B cell (primary cell): Measurements from ENCODE around the gene CEMIP. TPM values are rescaled to one million over a fixed set of nuclear protein-coding genes. Genes with fewer than 3 reads are reported as not detected.

ENCODE experiments used
- ATAC-seq: fragments of 200-7000 bp; cut with Tn5 transposase; one replicate; pipeline ENCODE4 v1.10.0; 2021; ENCODE audit warnings: low read depth, mild to moderate bottlenecking, moderate number of reproducible peaks, moderate library complexity
- CTCF ChIA-PET: fragments of 350-600 bp; sonication (Branson Sonifier 250); formaldehyde crosslinking; loops from one replicate; lab custom pipeline; 2021; ENCODE audit warnings: antibody characterized with exemption, inconsistent platforms; lab: Charles Lee
- POLR2A ChIA-PET: fragments of 350-600 bp; sonication (Branson Sonifier 250); formaldehyde crosslinking; loops from one replicate; lab custom pipeline; 2021; ENCODE audit warnings: antibody characterized with exemption; lab: Charles Lee
- DNase-seq: peaks from one replicate; pipeline ENCODE4 v3.0.0; 2013
- H2AFZ ChIP-seq: 2 replicates; pipeline ENCODE4 v1.6.1; 2012; ENCODE audit warnings: mild to moderate bottlenecking, low read depth, low read length; ENCODE audit not compliant: insufficient read depth, poor library complexity, severe bottlenecking
- H3K27ac ChIP-seq, 2 donors: 1 replicate in 1 of 2; 2 replicates in 1 of 2; pipeline ENCODE4 v1.5.1; 2012 to 2013; ENCODE audit warnings: low read length in 2 of 2, mild to moderate bottlenecking in 2 of 2, moderate library complexity in 1 of 2
- H3K27me3 ChIP-seq, 4 experiments: fragments of 200-600 bp in 1 of 4; sonication (generic) in 1 of 4; replicated peaks in 1 of 4; 1 replicate in 2 of 4; 2 replicates in 2 of 4; pipeline versions ENCODE4 v1.6.1 to v1.7.0; 2013 to 2016; ENCODE audit warnings: low read length in 3 of 4, mild to moderate bottlenecking in 2 of 4, mixed read lengths in 1 of 4, moderate library complexity in 1 of 4; ENCODE audit not compliant: insufficient read depth in 4 of 4, control insufficient read depth in 3 of 4; ENCODE audit errors: control extremely low read depth in 1 of 4
- H3K36me3 ChIP-seq, 2 experiments: replicated peaks in 1 of 2; 1 replicate in 1 of 2; 2 replicates in 1 of 2; pipeline versions ENCODE4 v1.6.1 to v1.7.1; 2013; ENCODE audit warnings: low read length in 1 of 2; ENCODE audit not compliant: insufficient read depth in 2 of 2, control insufficient read depth in 1 of 2; ENCODE audit errors: control extremely low read depth in 1 of 2, extremely low read depth in 1 of 2
- H3K4me1 ChIP-seq, 2 donors: fragments of 200-600 bp in 1 of 2; sonication (generic) in 1 of 2; 1 replicate in 1 of 2; 2 replicates in 1 of 2; pipeline versions ENCODE4 v1.5.1 to v1.6.1; 2013 to 2017; ENCODE audit warnings: low read length in 2 of 2; ENCODE audit not compliant: control insufficient read depth in 2 of 2, insufficient read depth in 2 of 2
- H3K4me2 ChIP-seq: replicated peaks from 2 replicates; pipeline ENCODE3; 2012; ENCODE audit warnings: mild to moderate bottlenecking, low read depth, low read length; ENCODE audit not compliant: poor library complexity, severe bottlenecking
- H3K4me3 ChIP-seq, 5 experiments: fragments of 200-600 bp in 1 of 5; sonication (generic) in 1 of 5; 1 replicate in 3 of 5; 2 replicates in 2 of 5; pipeline versions ENCODE4 v1.5.1 to v1.7.0; 2011 to 2016; ENCODE audit warnings: low read length in 4 of 5, mild to moderate bottlenecking in 4 of 5, low read depth in 2 of 5, control low read depth in 1 of 5, moderate library complexity in 1 of 5; ENCODE audit not compliant: insufficient read depth in 1 of 5; ENCODE audit errors: control extremely low read depth in 1 of 5, extremely low read depth in 1 of 5
- H3K79me2 ChIP-seq: fragments of 200-600 bp; sonication (generic); one replicate; pipeline ENCODE4 v1.6.0; 2016; ENCODE audit warnings: low read length; ENCODE audit not compliant: control insufficient read depth, insufficient read depth
- H3K9ac ChIP-seq: fragments of 200-600 bp; sonication (generic); 2 replicates; pipeline ENCODE4 v1.6.1; 2017; ENCODE audit warnings: mild to moderate bottlenecking, low read length, moderate library complexity
- H3K9me3 ChIP-seq, 3 donors: one replicate each; pipeline versions ENCODE4 v1.6.1 to v1.7.1; 2013; ENCODE audit warnings: low read length in 2 of 3; ENCODE audit not compliant: control insufficient read depth in 2 of 3, insufficient read depth in 1 of 3; ENCODE audit errors: control extremely low read depth in 1 of 3
- H4K20me1 ChIP-seq: 2 replicates; pipeline ENCODE4 v1.6.0; 2012; ENCODE audit warnings: mild to moderate bottlenecking, low read length; ENCODE audit not compliant: insufficient read depth, control insufficient read depth, poor library complexity, severe bottlenecking
- H3K27ac Mint-ChIP-seq: one replicate; pipeline ENCODE4 v1.8.0; 2021; ENCODE audit warnings: mixed read lengths
- H3K27me3 Mint-ChIP-seq: one replicate; pipeline ENCODE4 v1.8.0; 2021; ENCODE audit warnings: mixed read lengths
- H3K4me1 Mint-ChIP-seq: one replicate; pipeline ENCODE4 v1.8.0; 2021; ENCODE audit warnings: mixed read lengths
- H3K4me3 Mint-ChIP-seq: one replicate; pipeline ENCODE4 v1.8.0; 2021; ENCODE audit warnings: mixed read lengths
- H3K9me3 Mint-ChIP-seq: one replicate; pipeline ENCODE4 v1.8.0; 2022; ENCODE audit warnings: mixed read lengths; ENCODE audit not compliant: insufficient read depth
- EZH2 ChIP-seq: IDR thresholded peaks from 2 replicates; pipeline ENCODE4 v1.6.1; 2012; ENCODE audit warnings: borderline replicate concordance, low read depth, mild to moderate bottlenecking, moderate library complexity, low read length; ENCODE audit not compliant: insufficient read depth, poor library complexity, severe bottlenecking
- WGBS: methylation state at CpG from one replicate; pipeline ENCODE4 v1.1.5; 2013; ENCODE audit warnings: missing lambda C conversion rate; ENCODE audit not compliant: insufficient coverage; 5-methylcytosine and 5-hydroxymethylcytosine counted together
- intact Hi-C: fragments of 100-400 bp; cut with micrococcal nuclease; formaldehyde crosslinking; loops from one replicate; pipeline ENCODE4 v1.10.0; 2022
- polyA plus RNA-seq: library from polyadenylated mRNA; depleted of rRNA; stranded (reverse); fragments of >200 nt; gene quantifications from 2 replicates; pipeline ENCODE4 v1.2.3, GENCODE V29; 2012
- total RNA-seq, 2 donors: library from RNA; stranded (reverse); fragments of 120-200 nt in 1 of 2; gene quantifications; 1 replicate in 1 of 2; 2 replicates in 1 of 2; pipeline versions ENCODE4 v1.2.3 to v1.2.4, GENCODE V29; 2013 to 2022
- TF ChIP-seq, protein P1 (sequence below): fragments of 200-600 bp; IDR thresholded peaks from one replicate; pipeline ENCODE4 v1.8.0; 2022; ENCODE audit warnings: antibody characterized with exemption, mild to moderate bottlenecking

CEMIP gene
- total and polyA plus RNA-seq, 2 donors (not counting 1 experiment from before 2014, with no cell fraction given): 0.32 TPM; not detected in 1

DNA sequence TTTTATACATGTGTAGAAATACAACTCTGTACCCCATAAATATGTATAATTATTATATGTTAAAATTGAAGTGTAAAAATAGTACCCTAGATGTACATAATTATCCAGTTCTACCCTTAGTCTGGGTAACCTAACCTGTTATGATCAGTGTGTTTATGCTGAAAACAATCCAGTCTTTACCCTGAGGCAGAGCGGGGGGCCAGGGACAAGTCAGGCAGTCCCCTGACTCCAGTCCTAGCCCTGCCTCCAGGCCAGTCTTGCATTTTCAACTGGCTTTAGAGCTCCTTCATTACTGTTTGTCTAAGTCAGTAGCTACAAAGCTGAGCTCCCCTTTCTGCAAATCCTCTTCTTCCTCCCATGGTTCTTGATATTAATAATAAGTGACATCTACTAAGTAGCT, 207.3 kb downstream of the CEMIP start:
- Histone ChIP-seq H2AFZ (no peak overlapping the region), H3K9me3 (no peaks in the 10 kb centered on the region), H3K4me1 (peaks cover 38 to 42% of the 10 kb centered on the region in 2 donors), H3K4me2 (no peak overlapping the region), H3K79me2 (peaks cover 68% of the 10 kb centered on the region), H3K4me3 (no peak overlapping the region), H3K9ac (no peak overlapping the region), H4K20me1 (peaks cover 7% of the 10 kb centered on the region), H3K27me3 (no peaks in the 10 kb centered on the region), H3K36me3 (peaks cover 0 to 10% of the 10 kb centered on the region in 2 experiments), H3K27ac (no peak overlapping the region)
- H3K27ac Mint-ChIP-seq: no peak overlapping the region
- WGBS: 100% methylated on average over 1 of the region's 1 CpG
- no peaks in the 10 kb centered on the region for H3K9me3 Mint-ChIP-seq
- DNase-seq (no peak), ATAC-seq (no peak)
- CTCF ChIA-PET: interaction anchor here (1.8 kb wide), 1 partner anchor 18 kb away, joined by 4 read pairs; no protein-coding TSS in a partner anchor
- POLR2A ChIA-PET: no interaction called here
- TF ChIP-seq, protein P1, sequence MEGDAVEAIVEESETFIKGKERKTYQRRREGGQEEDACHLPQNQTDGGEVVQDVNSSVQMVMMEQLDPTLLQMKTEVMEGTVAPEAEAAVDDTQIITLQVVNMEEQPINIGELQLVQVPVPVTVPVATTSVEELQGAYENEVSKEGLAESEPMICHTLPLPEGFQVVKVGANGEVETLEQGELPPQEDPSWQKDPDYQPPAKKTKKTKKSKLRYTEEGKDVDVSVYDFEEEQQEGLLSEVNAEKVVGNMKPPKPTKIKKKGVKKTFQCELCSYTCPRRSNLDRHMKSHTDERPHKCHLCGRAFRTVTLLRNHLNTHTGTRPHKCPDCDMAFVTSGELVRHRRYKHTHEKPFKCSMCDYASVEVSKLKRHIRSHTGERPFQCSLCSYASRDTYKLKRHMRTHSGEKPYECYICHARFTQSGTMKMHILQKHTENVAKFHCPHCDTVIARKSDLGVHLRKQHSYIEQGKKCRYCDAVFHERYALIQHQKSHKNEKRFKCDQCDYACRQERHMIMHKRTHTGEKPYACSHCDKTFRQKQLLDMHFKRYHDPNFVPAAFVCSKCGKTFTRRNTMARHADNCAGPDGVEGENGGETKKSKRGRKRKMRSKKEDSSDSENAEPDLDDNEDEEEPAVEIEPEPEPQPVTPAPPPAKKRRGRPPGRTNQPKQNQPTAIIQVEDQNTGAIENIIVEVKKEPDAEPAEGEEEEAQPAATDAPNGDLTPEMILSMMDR: no peak
- no peak for TF ChIP-seq EZH2
- no peaks in the 10 kb centered on the region for H3K27me3 Mint-ChIP-seq
- peaks cover 65% of the 10 kb centered on the region for H3K4me1 Mint-ChIP-seq
- H3K4me3 Mint-ChIP-seq: no peak overlapping the region
- intact Hi-C loops: no loop called here

DNA sequence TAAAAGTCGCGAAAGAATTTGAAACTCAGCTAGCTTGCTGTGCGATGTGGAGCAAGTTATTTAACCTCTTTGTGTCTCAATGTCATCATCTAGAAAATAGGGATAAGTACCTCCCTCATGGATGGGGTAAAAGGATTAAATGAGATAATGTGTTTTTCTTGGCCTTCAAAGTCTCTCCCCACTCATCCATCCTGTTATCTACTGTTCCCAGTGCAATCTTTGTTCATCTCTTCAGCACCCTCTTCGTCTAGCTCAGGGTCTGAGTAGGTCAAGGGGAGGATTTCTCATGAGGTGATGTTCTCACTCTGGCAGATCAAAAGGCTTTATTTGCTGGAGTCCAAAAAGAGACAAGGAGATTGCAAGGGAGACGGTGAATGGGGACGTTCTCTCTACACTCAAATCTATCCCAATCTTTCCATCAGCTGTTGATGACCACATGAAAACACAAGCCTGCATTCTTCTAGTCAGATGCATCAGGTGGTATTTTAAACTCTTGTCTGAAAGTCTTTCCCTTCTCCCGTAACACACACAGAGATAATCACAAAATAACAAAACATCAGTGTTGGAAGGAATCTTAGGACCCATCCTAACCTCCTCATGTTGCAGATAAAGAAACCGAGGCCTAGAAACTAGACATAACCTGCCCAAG, 209.1 kb downstream of the CEMIP start:
- Mint-ChIP-seq H3K4me1 (peaks cover 59% of the 10 kb centered on the region), H3K9me3 (no peaks in the 10 kb centered on the region), H3K4me3 (peak overlapping the region; percentile 92), H3K27ac (peak overlapping the region; percentile 22), H3K27me3 (no peaks in the 10 kb centered on the region)
- peaks cover 54% of the 10 kb centered on the region for H3K79me2 ChIP-seq
- DNase-seq (no peak), ATAC-seq (no peak)
- peak overlapping the region; percentile 83 for H3K9ac ChIP-seq
- no peak for TF ChIP-seq EZH2
- TF ChIP-seq, protein P1: no peak
- ChIA-PET POLR2A (interaction anchor here (2.4 kb wide), 1 partner anchor 13 kb away, joined by 15 read pairs; the partner anchor contains the start of gene TLNRD1), CTCF (interaction anchor here (1.6 to 1.8 kb wide), 2 partner anchors 20 to 278 kb away, joined by 4 to 5 read pairs; no protein-coding TSS in a partner anchor)
- intact Hi-C loops: no loop called here
- WGBS: 100% methylated on average over 1 of the region's 8 CpGs
- peaks cover 7% of the 10 kb centered on the region for H4K20me1 ChIP-seq
- peak overlapping the region in 3 of 5 experiments; percentile 86 to 95 (median 94) for H3K4me3 ChIP-seq
- H3K4me1 ChIP-seq: peaks cover 38 to 42% of the 10 kb centered on the region in 2 donors
- H3K27me3 ChIP-seq: no peaks in the 10 kb centered on the region
- H3K9me3 ChIP-seq: no peaks in the 10 kb centered on the region
- H2AFZ ChIP-seq: peak overlapping the region; percentile 92
- no peak overlapping the region for H3K27ac ChIP-seq
- H3K36me3 ChIP-seq: peaks cover 0 to 5% of the 10 kb centered on the region in 2 experiments
- peak overlapping the region; percentile 88 for H3K4me2 ChIP-seq
